Coronary artery (tissue), 2 donors: ENCODE data around the gene NUMA1.
A peak's percentile ranks its signal among the peaks of the same experiment; 100 is the strongest.

Experiments used
- DNase-seq: peaks from one replicate; pipeline ENCODE4 v3.0.0-alpha.2; 2017; ENCODE audit warnings: low spot score
- H3K27ac ChIP-seq, 2 donors: fragments of 200-600 bp; sonication (generic); one replicate each; pipeline ENCODE4 v1.5.1; 2016 to 2019
- H3K4me3 ChIP-seq: fragments of 200-600 bp; sonication (generic); 2 replicates; pipeline ENCODE4 v1.5.1; 2016; ENCODE audit warnings: mild to moderate bottlenecking, moderate library complexity
- CTCF ChIP-seq: fragments of 200-600 bp; sonication (generic); IDR thresholded peaks from one replicate; pipeline ENCODE4 v1.5.1; 2019; ENCODE audit warnings: antibody characterized with exemption

NUMA1 gene

GRCh38 chr11:72070491-72070890 is 9.9 kb downstream of the NUMA1 start:
- Histone ChIP-seq H3K27ac (peak overlapping the region; percentile 68 to 87), H3K4me3 (no peak overlapping the region)
- TF ChIP-seq CTCF: no peak
- no peak for DNase-seq

- TF ChIP-seq CTCF: no peak
- Histone ChIP-seq H3K4me3 (peak overlapping the region; percentile 42), H3K27ac (peak overlapping the region; percentile 68 to 87)
- DNase-seq: peak; percentile 90
Measured at GRCh38 chr11:72069787-72070251, 10.5 kb downstream of the NUMA1 start.

- no peak for TF ChIP-seq CTCF
- DNase-seq: no peak
- Histone ChIP-seq H3K4me3 (peak overlapping the region; percentile 42), H3K27ac (peak overlapping the region; percentile 68 to 87)
Measured at GRCh38 chr11:72069200-72069599, 11.1 kb downstream of the NUMA1 start.

- TF ChIP-seq CTCF: no peak
- Histone ChIP-seq H3K4me3 (no peak overlapping the region), H3K27ac (peak overlapping the region; percentile 68 to 87)
- no peak for DNase-seq
Measured at GRCh38 chr11:72067676-72068075, 12.7 kb downstream of the NUMA1 start.

GRCh38 chr11:72067266-72067665 is 13.1 kb downstream of the NUMA1 start:
- Histone ChIP-seq H3K4me3 (no peak overlapping the region), H3K27ac (peak overlapping the region in 1 of 2 donors; percentile 39)
- TF ChIP-seq CTCF: no peak
- no peak for DNase-seq

GRCh38 chr11:72066855-72067254 is 13.5 kb downstream of the NUMA1 start:
- Histone ChIP-seq H3K27ac (peak overlapping the region in 1 of 2 donors; percentile 39), H3K4me3 (no peak overlapping the region)
- no peak for DNase-seq
- TF ChIP-seq CTCF: no peak

- DNase-seq: no peak
- TF ChIP-seq CTCF: no peak
- no peak overlapping the region for H3K4me3 ChIP-seq
- no peak overlapping the region for H3K27ac ChIP-seq
Measured at GRCh38 chr11:72061739-72062396, 18.5 kb downstream of the NUMA1 start.
